Epithelial cell of umbilical artery (primary cell): ENCODE measurements around the gene KCNG4. TPM values are rescaled to one million over a fixed set of nuclear protein-coding genes. Genes with fewer than 3 reads are reported as not detected.

Experiments used
- total RNA-seq: library from RNA; depleted of rRNA; stranded (reverse); fragments of >200 nt; gene quantifications from 2 replicates; pipeline ENCODE4 v1.2.3, GENCODE V29; 2014

KCNG4 gene, protein sequence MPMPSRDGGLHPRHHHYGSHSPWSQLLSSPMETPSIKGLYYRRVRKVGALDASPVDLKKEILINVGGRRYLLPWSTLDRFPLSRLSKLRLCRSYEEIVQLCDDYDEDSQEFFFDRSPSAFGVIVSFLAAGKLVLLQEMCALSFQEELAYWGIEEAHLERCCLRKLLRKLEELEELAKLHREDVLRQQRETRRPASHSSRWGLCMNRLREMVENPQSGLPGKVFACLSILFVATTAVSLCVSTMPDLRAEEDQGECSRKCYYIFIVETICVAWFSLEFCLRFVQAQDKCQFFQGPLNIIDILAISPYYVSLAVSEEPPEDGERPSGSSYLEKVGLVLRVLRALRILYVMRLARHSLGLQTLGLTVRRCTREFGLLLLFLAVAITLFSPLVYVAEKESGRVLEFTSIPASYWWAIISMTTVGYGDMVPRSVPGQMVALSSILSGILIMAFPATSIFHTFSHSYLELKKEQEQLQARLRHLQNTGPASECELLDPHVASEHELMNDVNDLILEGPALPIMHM
- total RNA-seq: not detected in 2 replicates

DNA sequence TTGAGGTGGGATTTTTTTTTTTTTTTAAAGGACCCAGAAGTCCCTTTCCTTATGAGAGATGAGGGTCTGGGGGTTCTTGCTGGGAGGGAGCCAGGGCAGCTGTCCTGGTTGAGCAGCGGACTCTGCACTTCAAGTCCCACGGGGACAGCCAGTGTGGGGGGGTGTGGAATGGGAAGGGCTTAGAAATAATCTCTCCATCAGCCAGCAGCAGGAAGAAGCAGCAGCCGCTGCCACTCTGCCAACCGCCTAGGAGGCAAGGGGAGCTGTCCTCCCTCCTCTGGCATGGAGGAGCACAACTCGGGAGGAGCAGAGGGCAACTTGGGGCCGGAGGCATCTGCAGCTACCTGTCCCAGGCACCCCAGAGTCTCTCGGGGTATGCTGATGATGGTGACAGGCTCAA lies at the start of gene KCNG4:
KCNG4 (minus strand) TSS at position 104 of the 400 bp plus-strand sequence. CDS start 2,527 bp downstream, outside the sequence.

DNA sequence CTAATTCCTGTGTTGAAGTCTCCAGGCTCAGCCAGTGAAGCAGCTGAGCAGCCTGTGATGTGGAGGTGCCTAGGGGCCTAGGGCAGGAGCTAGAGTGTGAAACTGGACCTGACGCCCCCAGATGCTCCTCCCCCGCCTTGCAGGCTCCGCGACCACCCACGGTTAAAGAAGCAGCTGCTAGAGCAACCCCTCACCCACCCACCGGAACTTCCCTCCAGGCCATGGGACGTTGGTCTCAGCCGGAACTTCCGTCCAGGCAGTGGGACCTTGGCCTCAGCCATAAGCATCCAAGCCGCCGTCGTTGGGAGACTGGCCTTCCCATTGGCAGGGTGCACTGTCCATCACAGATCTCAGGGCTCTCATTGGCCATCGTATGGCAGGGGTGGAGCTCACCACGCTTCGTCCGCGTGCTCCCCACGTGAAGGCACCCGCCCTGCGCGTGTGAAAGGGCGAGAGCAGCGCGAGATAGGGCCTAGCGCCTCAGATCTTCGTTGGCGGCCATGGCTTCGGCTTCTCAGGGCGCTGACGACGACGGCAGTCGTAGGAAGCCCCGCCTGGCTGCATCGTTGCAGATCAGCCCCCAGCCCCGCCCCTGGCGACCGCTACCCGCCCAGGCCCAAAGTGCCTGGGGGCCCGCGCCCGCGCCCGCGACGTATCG lies 49.0 kb downstream of the KCNG4 start, which contains the start of gene ADAD2:
ADAD2 (plus strand) TSS at position 427 of the 658 bp plus-strand sequence; CDS start at position 501, 74 bp downstream.

DNA sequence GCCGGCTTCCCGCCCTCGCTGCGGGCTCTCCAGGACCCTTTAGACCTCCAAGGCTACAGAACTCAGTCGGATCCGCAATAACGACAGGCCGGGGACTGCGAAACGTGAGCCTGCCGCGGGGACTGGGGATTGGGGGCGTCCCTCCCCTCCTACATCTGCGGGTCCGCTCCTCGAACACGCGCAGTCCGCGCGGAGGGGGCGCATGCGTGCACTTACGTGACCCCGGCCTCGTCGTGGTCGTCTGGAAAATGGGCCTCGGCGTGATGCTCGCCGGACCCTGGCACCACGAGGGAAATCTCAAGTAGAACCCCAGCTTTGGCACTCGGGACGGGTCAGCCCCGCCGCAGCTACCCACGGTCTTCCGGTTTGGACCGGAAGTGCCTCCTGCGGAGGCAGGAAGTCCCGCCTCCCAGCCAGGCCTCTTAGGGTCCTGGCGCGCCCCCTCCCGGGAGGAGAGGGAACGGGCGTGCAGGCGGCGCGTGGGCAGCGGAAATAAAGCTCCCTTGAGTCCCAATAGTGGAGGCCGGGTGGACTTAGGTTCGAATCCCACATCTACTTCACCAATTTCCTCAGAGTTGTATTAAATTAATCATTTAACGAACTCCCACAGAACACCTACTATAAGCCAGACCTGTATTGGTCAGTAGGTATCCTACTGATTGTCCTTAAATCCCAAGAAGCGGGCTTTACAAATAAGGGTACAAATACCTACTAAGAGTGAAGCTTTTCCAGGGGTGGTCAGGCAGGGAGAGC lies 53.0 kb downstream of the KCNG4 start, which contains the start of gene TAF1C:
TAF1C (minus strand) TSS at position 373 of the 753 bp plus-strand sequence. CDS start 2,069 bp downstream, outside the sequence.

Other genes with a start within 250 kb of the KCNG4 start
- gene SLC38A8, start 197.2 kb downstream of the KCNG4 start, total RNA-seq: not detected in 2 replicates
- gene MBTPS1, start 123.1 kb downstream of the KCNG4 start, total RNA-seq: 107 and 123 TPM in 2 replicates
- 25.7 and 33.4 TPM in 2 replicates for gene HSDL1, start 94.8 kb downstream of the KCNG4 start, total RNA-seq
- gene DNAAF1, start 94.7 kb downstream of the KCNG4 start, total RNA-seq: not detected in 2 replicates
- gene TAF1C, start 53.0 kb downstream of the KCNG4 start, total RNA-seq: 15.9 and 24.3 TPM in 2 replicates
- gene ADAD2, start 48.9 kb downstream of the KCNG4 start, total RNA-seq: not detected in 2 replicates
- gene WFDC1, start 54.9 kb upstream of the KCNG4 start, total RNA-seq: 0.15 TPM in 1 of 2 replicates, not detected in the other
- not detected in 2 replicates for gene ATP2C2, start 128.5 kb upstream of the KCNG4 start, total RNA-seq